Ramos (cell line): ENCODE data around the gene RACGAP1.

Experiments used
- in situ Hi-C: fragments of 300-500 bp; cut with MboI; formaldehyde crosslinking; loops from one replicate; pipeline ENCODE4 v1.14.3; 2022; ENCODE audit warnings: low sequenced_read_pairs; ENCODE audit not compliant: unreplicated experiment

RACGAP1 gene

GRCh38 chr12:50025187-50026059 lies at the start of gene RACGAP1:
TSS of gene RACGAP1 (minus strand) at chr12:50025494. CDS start at chr12:50016715, 8,779 bp downstream.
- in situ Hi-C loops, result no loop called here

GRCh38 chr12:50073712-50074111 lies 48.4 kb upstream of the RACGAP1 start:
- in situ Hi-C loops, result loop anchor here (5.0 kb wide), 2 partner anchors 104 to 239 kb away; no protein-coding TSS in a partner anchor

- in situ Hi-C loops, result loop anchor here (5.0 kb wide), 2 partner anchors 104 to 239 kb away; no protein-coding TSS in a partner anchor
Measured at GRCh38 chr12:50073206-50073605, 47.9 kb upstream of the RACGAP1 start.

- in situ Hi-C loops, result loop anchor here (5.0 kb wide), 2 partner anchors 105 to 240 kb away; no protein-coding TSS in a partner anchor
Measured at GRCh38 chr12:50072198-50072907, 47.1 kb upstream of the RACGAP1 start.

GRCh38 chr12:50070314-50071060 lies 45.2 kb upstream of the RACGAP1 start:
- in situ Hi-C loops, result loop anchor here (5.0 kb wide), 2 partner anchors 107 to 242 kb away; no protein-coding TSS in a partner anchor

DNA sequence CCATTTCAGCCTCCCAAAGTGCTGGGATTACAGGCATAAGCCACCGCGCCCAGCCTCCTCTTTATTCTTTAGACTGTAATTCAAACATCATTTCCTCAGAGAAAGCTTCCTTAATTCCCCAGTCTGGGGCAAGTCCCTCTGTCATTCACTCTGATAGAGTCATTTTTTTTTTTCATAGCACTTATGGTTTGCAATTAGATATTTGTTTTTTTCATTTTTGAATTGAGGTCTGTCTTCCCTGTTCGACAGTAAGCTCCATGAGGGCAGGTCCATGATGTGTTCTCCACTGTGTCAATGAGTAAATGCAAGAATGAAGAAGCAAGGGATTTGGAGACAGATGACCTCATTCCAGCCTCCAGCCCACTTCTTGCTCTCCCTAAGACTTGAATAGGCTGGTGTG lies 44.2 kb upstream of the RACGAP1 start:
- in situ Hi-C loops, result no loop called here

GRCh38 chr12:50069069-50069468 lies 43.8 kb upstream of the RACGAP1 start:
- in situ Hi-C loops, result no loop called here

DNA sequence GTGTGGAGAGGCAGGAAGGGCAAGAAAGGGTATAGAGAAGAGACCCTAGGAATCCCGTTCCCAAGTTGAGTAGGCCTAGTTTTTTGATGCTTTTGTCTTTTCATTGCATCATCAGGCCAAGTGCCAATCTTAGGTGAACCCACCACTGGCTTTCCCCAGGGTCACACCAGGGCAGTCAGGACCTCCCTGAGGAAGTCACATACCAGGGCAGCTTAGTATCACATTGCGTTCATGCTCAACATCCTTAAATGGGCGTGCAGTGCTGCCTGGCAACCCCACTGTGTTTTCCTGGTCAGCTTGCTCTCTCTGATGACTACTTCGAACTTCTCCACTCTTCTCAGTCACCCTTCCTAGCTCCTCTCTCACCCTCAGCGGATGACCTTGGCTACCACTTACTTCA lies 41.1 kb upstream of the RACGAP1 start:
- in situ Hi-C loops, result no loop called here

DNA sequence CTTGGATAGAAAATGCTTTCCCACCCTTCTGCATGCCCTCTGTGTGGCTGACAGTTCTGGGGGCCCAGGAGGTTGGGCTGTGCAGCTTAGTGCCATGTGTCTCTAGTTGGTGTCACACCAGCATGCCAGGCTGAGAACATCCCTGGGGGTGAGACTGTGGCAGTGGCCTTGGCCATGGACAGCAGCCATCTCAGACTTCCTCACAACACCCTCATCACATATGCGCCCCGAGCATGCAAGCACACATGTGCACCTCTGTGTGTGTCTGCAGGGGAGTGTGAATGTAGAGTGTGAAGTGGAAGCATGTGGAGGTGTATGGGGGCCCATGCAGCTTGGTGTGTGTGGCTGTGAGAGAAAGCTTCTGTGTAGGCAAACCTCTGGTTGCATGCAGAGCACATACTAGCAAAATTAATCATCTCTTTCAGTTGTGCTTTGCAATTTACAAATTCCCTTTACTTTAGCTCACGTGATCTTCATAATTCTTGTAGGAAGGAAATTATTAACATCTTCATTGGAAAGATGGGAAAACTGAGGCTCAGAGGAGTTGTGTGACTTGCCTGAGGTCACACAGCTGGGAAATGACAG lies 40.5 kb upstream of the RACGAP1 start:
- in situ Hi-C loops, result no loop called here

DNA sequence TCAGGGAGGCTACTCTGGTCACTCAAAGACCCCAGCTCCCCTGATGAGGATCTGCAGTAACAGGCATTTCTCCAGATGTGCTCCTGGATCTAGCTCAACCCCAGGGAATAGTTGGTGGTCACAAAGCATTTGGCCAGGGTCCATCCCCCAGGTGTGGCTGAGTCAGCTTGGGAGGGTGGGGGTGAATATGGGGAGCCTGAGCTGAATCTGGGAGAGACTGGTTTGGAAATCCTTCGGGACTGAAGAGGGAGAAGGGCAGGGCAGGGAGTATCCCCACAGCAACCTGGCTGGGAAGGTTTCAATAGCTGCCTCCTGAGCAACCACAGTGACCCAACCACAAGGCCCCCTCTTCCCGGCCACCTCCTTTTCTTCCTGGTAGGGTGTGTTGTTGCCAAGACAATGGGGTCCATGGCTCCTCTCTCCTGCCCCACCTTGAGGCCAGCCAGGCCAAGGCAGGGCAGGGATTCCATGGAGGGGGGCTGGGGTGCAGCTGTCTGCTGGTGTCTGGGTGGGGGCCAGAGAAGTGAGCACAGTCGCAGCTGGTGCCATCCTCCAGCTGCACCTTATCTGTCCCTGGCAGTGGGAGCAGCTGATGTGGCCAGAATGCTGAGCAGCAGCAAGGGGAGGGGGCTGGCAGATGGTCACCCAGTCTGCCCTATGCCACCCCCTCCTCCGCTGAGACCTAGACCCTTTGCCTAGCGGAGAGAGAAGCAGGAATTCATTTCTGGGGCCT lies 37.6 kb upstream of the RACGAP1 start:
- in situ Hi-C loops, result no loop called here

DNA sequence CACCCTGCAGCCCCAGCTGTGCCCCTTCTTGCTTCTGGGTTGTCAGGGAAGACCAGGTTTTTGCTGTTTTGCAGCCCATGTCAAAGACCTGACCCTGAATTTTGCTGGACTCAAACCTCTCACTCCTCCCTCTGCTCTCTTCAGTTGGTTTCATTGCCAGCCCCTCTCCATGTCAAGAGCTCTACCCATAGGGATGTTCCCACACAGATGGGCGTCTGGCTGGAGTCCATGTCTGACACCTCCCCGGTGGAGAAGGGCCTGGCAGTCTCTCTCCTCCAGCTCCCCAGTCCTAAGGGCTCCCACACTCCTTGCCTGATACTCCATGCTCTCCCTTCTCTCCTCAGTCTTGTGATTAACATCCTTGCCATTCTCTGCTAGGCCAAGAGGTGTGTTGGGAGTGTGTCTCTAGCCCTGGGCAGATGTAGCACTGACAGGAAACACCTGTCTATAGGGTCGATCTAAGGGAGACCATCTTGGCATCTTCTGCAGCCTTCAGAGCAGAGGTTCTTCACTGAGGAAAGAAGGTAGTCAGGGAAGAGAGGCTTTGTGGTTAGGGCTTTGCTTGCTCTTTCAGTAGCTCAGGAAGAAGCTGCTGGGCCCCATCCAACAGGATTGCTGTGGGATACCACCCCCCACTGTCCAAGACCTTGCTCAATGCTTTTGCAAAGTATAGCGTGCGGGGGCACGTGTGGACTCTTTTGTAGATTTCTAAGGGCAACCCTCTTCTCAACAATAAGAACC lies 36.8 kb upstream of the RACGAP1 start:
- in situ Hi-C loops, result no loop called here

DNA sequence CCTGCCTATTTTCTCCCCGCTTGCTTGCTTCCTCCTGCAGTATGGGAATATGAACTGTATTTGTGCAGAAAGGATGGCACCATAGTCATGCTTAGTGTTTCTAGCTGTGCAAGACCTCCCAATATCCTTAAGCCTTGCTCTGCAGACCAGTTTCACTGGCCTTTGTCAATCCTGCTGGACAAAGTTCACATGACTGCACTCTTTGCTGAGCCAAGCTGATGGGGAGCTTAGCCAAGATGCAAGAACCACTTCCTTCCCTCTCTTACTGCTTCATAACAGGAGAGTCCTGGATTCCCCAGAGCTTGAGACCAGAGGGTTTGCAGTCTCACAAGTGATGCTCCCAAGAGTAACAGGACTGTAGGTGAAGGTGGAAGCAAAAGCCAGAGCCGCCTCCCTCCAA lies 35.9 kb upstream of the RACGAP1 start:
- in situ Hi-C loops, result no loop called here

DNA sequence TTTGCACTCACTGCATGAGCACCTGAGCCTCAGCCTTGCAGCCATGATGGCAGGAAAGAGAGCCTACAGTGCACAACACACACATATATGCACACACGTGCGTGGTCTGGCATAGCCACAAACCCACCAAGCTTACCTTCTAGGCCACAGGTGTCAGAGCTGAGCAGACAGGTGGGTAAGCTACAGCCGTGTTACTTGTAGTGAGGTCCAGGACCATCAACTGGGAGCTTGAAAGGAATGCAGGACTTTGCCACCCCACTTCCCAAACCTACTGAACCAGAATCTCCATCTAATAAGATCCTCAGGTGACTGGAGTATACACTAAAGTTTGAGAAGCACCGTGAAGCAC lies 34.8 kb upstream of the RACGAP1 start:
- in situ Hi-C loops, result no loop called here

GRCh38 chr12:50059440-50060119 lies 34.3 kb upstream of the RACGAP1 start:
- in situ Hi-C loops, result loop anchor here (5.0 kb wide), 1 partner anchor 92 kb away; no protein-coding TSS in a partner anchor

GRCh38 chr12:50058743-50059312 lies 33.5 kb upstream of the RACGAP1 start:
- in situ Hi-C loops, result loop anchor here (5.0 kb wide), 1 partner anchor 92 kb away; no protein-coding TSS in a partner anchor

- in situ Hi-C loops, result loop anchor here (5.0 kb wide), 1 partner anchor 91 kb away; no protein-coding TSS in a partner anchor
Measured at GRCh38 chr12:50057896-50058670, 32.8 kb upstream of the RACGAP1 start.
